ENCODE data around the gene TBCD.

- TF ChIP-seq CTCF (conservative IDR thresholded peaks at IDR 0.05 in 1 of 2, IDR thresholded peaks at IDR 0.05 in 1 of 2; ENCODE audit: low read depth in 1 of 2, low read length in 2 of 2): no peak
- no peak for TF ChIP-seq EZH2 (IDR thresholded peaks at IDR 0.05; ENCODE audit: low read length, missing control alignments)
Observed at GRCh38 chr17:82897514-82898249, 145.8 kb downstream of the TBCD start.

Data from fibroblast of lung (primary cell).